Measurements from ENCODE around the gene TMEM50B.
"Not testable (repeated sequence)": the region's sequence is repeated elsewhere in the genome, so short reads cannot be mapped to it uniquely, and the experiment has no call there.

Gene TMEM50B

DNA sequence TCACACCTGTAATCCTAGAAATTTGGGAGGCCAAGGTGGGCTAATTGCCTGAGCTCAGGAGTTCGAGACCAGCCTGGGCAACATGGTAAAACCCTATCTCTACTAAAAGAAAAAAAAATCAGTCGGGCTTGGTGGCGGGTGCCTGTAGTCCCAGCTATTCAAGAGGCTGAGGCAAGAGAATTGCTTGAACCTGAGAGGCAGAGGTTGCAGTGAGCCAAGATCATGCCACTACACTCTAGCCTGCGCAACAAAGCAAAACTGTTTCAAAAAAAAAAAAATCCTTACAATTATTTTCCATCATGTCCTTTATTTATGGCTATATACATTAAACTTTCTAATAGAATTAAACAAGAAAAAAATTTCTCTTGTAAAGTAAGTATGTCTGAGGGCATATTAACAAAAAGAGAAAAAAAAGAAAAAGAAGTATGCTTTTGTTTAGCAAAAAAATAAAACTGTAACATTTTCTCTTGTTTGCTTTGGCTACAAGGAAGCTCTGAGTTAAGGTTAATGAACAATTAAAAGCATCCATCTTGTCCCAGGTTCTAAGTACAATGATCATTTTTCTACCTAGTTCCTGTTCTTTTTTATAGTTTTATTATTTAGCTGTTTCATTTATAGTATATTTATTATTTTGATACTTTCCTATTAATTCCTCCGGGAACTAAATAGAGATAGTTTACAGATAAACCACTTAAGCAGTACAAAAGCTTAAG lies 18.1 kb downstream of the TMEM50B start:
- TF ChIP-seq, protein P1, sequence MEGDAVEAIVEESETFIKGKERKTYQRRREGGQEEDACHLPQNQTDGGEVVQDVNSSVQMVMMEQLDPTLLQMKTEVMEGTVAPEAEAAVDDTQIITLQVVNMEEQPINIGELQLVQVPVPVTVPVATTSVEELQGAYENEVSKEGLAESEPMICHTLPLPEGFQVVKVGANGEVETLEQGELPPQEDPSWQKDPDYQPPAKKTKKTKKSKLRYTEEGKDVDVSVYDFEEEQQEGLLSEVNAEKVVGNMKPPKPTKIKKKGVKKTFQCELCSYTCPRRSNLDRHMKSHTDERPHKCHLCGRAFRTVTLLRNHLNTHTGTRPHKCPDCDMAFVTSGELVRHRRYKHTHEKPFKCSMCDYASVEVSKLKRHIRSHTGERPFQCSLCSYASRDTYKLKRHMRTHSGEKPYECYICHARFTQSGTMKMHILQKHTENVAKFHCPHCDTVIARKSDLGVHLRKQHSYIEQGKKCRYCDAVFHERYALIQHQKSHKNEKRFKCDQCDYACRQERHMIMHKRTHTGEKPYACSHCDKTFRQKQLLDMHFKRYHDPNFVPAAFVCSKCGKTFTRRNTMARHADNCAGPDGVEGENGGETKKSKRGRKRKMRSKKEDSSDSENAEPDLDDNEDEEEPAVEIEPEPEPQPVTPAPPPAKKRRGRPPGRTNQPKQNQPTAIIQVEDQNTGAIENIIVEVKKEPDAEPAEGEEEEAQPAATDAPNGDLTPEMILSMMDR (IDR thresholded peaks at IDR 0.05; ENCODE audit: extremely low read depth, insufficient read depth, missing control alignments) = no peak
- DNase-seq (ENCODE audit: low spot score) = no peak
- in situ Hi-C loops (cut with MboI; ENCODE audit: low pct_unique_long_range_greater_than_20kb, low sequenced_read_pairs, unreplicated experiment) = no loop called here

DNA sequence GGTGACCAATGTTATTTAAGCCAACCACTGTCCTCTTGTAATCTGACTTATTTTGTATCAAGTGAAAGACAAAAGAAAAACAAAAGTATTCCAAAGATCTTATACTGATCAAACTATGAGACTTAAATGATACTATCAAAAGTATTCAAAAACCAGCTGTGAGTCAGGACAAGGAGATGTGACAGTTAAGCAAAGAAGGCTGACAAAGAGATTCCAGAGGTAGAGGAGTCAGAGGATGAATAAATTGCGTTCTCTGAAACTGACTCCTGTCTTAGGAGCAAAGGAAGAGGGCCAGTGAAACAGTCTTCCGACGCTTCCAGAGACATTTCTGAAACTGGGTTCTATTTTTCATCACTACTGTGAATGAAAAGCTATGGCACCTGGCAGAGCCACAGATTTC lies 20.9 kb downstream of the TMEM50B start:
- TF ChIP-seq, protein P1 (IDR thresholded peaks at IDR 0.05; ENCODE audit: extremely low read depth, insufficient read depth, missing control alignments) = no peak
- in situ Hi-C loops (cut with MboI; ENCODE audit: low pct_unique_long_range_greater_than_20kb, low sequenced_read_pairs, unreplicated experiment) = no loop called here
- no peak for DNase-seq (ENCODE audit: low spot score)

DNA sequence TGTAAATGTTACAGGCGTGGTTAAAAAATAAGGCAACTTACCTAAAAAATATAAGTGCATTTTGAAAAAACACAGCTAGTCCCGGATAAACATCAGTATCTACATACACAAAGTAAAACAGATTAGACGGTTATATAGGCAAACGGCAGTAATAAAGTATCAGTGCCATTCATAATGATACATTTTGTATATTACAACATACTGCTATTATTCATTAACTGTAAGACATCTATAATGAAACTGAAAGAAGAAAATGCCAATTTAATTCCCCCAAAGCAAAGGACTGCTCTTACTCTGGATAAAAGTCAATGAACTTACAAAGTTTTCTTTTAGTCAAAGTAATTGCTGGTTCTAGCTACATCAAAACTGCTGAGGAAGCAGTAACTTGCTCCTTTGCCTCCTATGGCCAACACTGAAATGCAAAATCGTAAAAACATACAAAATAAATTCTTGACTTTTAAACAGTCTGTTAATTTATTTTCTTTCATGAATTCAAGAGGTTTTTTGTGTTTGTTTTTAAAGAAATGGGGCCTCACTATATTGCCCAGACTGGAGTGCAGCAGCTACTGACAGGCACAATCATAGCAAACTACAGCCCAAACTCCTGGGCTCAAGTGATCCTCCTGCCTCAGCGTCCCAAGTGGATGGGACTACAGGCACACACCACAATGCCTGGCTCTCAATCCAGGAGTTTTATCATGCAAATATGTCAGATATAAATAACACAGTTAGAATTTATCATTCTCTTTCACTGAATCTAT lies 23.9 kb downstream of the TMEM50B start:
- in situ Hi-C loops (cut with MboI; ENCODE audit: low pct_unique_long_range_greater_than_20kb, low sequenced_read_pairs, unreplicated experiment) = no loop called here
- DNase-seq (ENCODE audit: low spot score) = no peak
- TF ChIP-seq, protein P1 (IDR thresholded peaks at IDR 0.05; ENCODE audit: extremely low read depth, insufficient read depth, missing control alignments) = no peak

DNA sequence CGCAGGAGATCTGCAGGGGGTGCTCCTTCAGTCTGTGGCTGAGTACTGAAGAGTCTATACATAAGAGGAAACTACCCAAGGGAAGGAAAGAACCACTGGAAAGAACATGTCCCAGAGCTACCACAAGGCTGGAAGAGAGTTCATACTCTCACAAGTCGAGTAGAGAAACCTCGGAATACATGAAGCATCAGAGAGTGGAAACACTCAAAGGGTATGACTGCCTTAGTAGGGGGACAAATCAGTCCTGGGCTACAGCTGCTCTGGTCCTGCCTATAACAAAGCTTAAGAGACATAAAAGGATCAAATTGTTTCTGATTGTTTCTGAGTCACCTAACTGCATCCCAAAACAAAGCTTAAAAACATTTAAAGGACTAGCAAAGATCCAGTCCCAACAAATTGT lies 27.4 kb downstream of the TMEM50B start:
- TF ChIP-seq, protein P1 (IDR thresholded peaks at IDR 0.05; ENCODE audit: extremely low read depth, insufficient read depth, missing control alignments) = no peak
- DNase-seq (ENCODE audit: low spot score) = no peak
- in situ Hi-C loops (cut with MboI; ENCODE audit: low pct_unique_long_range_greater_than_20kb, low sequenced_read_pairs, unreplicated experiment) = no loop called here

DNA sequence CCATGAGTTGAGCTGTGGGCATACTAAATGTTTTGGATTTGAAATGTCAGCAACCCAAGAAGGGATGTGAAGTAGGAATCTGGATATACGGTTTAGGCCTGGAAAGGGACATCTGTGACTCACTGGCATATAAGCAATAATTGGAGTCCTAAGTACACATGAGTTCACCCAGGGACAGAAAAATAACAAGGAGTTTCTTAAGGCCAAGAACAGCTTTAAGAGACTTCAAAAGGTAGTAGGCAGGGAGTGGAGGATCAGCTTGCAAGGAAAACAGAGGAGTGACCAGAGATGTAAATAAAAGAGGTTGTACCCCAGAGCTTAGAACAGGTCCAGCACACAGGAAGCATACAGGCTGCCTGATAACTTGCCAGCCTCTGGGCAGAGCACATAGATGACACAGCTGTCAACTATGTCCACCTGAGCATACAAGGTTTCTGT lies 28.1 kb downstream of the TMEM50B start:
- TF ChIP-seq, protein P1 (IDR thresholded peaks at IDR 0.05; ENCODE audit: extremely low read depth, insufficient read depth, missing control alignments) = no peak
- no peak for DNase-seq (ENCODE audit: low spot score)
- in situ Hi-C loops (cut with MboI; ENCODE audit: low pct_unique_long_range_greater_than_20kb, low sequenced_read_pairs, unreplicated experiment) = no loop called here

DNA sequence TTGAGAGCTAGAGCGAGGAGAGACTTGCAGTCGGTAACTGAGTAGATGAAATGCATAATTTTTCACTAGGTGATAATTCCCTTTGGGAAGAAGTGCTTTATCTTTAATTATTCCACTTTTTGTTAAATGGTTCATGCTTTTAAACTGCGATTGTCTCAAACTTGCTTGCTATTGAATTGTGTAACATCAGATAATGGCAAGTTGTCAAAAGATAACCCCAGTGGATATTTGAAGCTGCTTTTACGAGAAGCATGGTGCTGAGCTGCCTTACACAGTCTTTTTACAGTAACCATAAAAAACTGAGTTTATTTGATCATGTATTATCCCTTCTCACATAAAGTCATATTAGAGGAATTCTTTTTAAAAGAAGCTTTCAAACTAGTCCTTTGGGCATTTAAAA lies 30.2 kb downstream of the TMEM50B start:
- no peak for DNase-seq (ENCODE audit: low spot score)
- TF ChIP-seq, protein P1 (IDR thresholded peaks at IDR 0.05; ENCODE audit: extremely low read depth, insufficient read depth, missing control alignments) = no peak
- in situ Hi-C loops (cut with MboI; ENCODE audit: low pct_unique_long_range_greater_than_20kb, low sequenced_read_pairs, unreplicated experiment) = loop anchor here (10.0 kb wide), 1 partner anchor 615 kb away; no protein-coding TSS in a partner anchor

DNA sequence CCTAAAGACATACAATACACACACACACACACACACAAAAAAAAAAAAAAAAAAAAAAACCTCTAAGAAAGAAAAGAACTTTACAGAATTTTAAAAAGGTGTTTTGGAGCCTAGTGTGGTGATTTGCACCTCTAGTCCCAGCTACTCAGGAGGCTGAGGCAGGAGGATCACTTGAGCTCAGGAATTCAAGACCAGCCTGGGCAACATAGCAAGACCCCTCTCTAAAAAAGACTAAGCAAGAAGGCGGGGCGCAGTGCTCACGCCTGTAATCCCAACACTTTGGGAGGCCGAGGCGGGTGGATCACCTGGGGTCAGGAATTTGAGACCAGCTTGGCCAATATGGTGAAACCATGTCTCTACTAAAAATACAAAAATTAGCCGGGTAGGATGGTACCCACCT lies 33.2 kb downstream of the TMEM50B start:
- in situ Hi-C loops (cut with MboI; ENCODE audit: low pct_unique_long_range_greater_than_20kb, low sequenced_read_pairs, unreplicated experiment) = loop anchor here (10.0 kb wide), 1 partner anchor 612 kb away; no protein-coding TSS in a partner anchor
- DNase-seq (ENCODE audit: low spot score) = not testable (repeated sequence)

All from GM13977 (cell line).